ENCODE results near the gene EFCAB13.
"Not testable (repeated sequence)": the region's sequence is repeated elsewhere in the genome, so short reads cannot be mapped to it uniquely, and the experiment has no call there.

Gene EFCAB13

DNA sequence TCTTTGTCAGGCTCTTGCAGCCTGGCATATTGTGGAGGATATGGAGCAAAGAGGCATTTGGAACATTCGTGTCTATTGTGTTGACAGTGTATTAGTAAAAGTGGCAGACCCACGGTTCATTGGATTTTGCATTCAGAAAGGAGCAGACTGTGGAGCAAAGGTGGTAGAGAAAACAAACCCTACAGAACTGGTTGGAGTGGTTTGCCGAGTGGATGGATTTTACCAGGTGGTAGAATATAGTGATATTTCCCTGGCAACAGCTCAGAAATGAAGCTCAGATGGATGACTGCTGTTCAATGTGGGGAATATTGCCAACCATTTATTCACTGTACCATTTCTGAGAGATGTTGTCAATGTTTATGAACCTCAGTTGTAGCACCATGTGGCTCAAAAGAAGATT, 44.5 kb downstream of the EFCAB13 start:
- TF ChIP-seq, protein P1, sequence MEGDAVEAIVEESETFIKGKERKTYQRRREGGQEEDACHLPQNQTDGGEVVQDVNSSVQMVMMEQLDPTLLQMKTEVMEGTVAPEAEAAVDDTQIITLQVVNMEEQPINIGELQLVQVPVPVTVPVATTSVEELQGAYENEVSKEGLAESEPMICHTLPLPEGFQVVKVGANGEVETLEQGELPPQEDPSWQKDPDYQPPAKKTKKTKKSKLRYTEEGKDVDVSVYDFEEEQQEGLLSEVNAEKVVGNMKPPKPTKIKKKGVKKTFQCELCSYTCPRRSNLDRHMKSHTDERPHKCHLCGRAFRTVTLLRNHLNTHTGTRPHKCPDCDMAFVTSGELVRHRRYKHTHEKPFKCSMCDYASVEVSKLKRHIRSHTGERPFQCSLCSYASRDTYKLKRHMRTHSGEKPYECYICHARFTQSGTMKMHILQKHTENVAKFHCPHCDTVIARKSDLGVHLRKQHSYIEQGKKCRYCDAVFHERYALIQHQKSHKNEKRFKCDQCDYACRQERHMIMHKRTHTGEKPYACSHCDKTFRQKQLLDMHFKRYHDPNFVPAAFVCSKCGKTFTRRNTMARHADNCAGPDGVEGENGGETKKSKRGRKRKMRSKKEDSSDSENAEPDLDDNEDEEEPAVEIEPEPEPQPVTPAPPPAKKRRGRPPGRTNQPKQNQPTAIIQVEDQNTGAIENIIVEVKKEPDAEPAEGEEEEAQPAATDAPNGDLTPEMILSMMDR (IDR thresholded peaks at IDR 0.05; ENCODE audit: low read depth, low read length, missing control alignments) = no peak
- H3K4me3 ChIP-seq (ENCODE audit: low read depth, low read length) = no peak overlapping the region
- in situ Hi-C loops (cut with HindIII; ENCODE audit: low pct_ligation_motif_present, low sequenced_read_pairs) = no loop called here
- DNase-seq = no peak
- no peaks in the 10 kb centered on the region for H3K27me3 ChIP-seq (replicated peaks)
- no peaks in the 10 kb centered on the region for H3K36me3 ChIP-seq (replicated peaks)
- no peak overlapping the region for H3K27ac ChIP-seq

DNA sequence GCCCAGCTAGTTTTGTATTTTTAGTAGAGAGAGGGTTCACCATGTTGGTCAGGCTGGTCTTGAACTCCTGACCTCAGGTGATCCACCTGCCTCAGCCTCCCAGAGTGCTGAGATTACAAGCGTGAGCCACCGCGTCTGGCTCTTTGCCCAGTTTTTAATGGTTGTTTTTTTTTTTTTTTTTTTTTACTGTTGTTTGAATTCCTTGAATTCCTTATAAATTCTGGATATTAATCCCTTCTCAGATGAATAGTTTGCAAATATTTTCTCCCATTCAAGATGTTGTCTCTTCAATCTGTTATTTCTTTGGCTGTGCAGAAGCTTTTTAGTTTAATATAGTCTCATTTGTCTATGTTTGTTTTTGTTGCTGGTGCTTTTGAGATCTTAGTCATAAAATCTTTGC, 47.1 kb downstream of the EFCAB13 start:
- H3K4me3 ChIP-seq (ENCODE audit: low read depth, low read length); H3K27me3 ChIP-seq (replicated peaks); in situ Hi-C loops (cut with HindIII; ENCODE audit: low pct_ligation_motif_present, low sequenced_read_pairs); H3K27ac ChIP-seq; DNase-seq; H3K36me3 ChIP-seq (replicated peaks): not testable (repeated sequence)

DNA sequence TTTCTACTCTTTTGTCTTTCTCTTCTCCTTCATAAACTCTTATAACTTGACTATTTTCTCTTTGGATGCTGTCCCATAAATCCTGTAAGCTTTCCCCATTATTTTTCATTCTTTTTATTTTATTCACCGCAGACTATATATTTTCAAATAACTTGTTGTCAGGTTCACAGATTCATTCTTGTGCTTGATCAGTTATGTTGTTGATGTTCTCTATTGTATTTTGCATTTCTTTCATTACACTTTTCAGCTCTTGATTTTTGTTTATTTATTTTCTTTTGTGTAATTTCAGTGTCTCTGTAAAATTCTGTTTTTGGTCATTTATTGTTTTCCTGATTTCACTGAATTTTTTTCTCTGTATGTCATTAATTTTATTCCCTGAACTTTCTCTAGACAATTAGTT, 49.2 kb downstream of the EFCAB13 start:
- no peaks in the 10 kb centered on the region for H3K27me3 ChIP-seq (replicated peaks)
- no peak overlapping the region for H3K4me3 ChIP-seq (ENCODE audit: low read depth, low read length)
- in situ Hi-C loops (cut with HindIII; ENCODE audit: low pct_ligation_motif_present, low sequenced_read_pairs) = no loop called here
- no peak overlapping the region for H3K27ac ChIP-seq
- TF ChIP-seq, protein P1 (IDR thresholded peaks at IDR 0.05; ENCODE audit: low read depth, low read length, missing control alignments) = no peak
- H3K36me3 ChIP-seq (replicated peaks) = no peaks in the 10 kb centered on the region
- DNase-seq = no peak

DNA sequence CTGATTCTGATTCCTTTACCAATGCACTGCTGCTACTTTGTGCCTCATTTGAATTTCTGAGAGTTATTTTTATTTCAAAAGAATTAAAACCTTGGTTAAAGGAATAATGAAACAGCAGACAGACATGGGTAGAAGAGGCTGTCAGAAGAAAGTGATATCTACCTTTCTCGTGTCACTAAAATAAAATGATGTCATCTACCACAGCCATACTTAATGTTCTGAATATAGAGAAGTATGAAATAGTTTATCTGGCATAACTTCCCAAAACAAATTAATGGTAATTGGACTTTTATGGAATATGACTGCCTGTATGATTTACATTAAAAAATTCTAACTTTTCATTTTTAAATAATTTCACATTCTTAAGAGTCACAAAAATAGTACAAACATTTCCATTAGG, 52.5 kb downstream of the EFCAB13 start:
- TF ChIP-seq, protein P1 (IDR thresholded peaks at IDR 0.05; ENCODE audit: low read depth, low read length, missing control alignments) = no peak
- Histone ChIP-seq H3K27ac (no peak overlapping the region), H3K36me3 (replicated peaks) (no peaks in the 10 kb centered on the region), H3K27me3 (replicated peaks) (no peaks in the 10 kb centered on the region), H3K4me3 (ENCODE audit: low read depth, low read length) (no peak overlapping the region)
- DNase-seq = no peak
- in situ Hi-C loops (cut with HindIII; ENCODE audit: low pct_ligation_motif_present, low sequenced_read_pairs) = no loop called here

DNA sequence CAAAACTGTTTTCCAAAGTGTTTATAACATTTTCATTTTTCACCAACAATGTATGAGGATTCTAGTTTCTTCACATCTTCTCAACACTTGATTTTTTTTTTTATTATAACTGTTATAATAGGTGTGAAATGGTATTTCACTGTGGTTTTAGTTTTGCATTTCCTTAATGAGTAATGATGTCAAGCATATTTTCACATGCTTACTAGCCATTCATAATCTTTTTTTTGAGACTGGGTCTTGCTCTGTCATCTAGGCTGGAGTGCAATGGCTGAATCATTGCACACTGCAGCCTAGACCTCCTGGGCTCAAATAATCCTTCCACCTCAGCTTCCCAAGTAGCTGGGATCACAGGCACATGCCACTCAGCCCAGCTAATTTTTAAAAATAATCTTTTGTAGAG, 65.1 kb downstream of the EFCAB13 start:
- TF ChIP-seq, protein P1 (IDR thresholded peaks at IDR 0.05; ENCODE audit: low read depth, low read length, missing control alignments) = no peak
- no peak for DNase-seq
- Histone ChIP-seq H3K27me3 (replicated peaks) (no peaks in the 10 kb centered on the region), H3K4me3 (ENCODE audit: low read depth, low read length) (no peak overlapping the region), H3K27ac (no peak overlapping the region), H3K36me3 (replicated peaks) (no peaks in the 10 kb centered on the region)
- in situ Hi-C loops (cut with HindIII; ENCODE audit: low pct_ligation_motif_present, low sequenced_read_pairs) = no loop called here

DNA sequence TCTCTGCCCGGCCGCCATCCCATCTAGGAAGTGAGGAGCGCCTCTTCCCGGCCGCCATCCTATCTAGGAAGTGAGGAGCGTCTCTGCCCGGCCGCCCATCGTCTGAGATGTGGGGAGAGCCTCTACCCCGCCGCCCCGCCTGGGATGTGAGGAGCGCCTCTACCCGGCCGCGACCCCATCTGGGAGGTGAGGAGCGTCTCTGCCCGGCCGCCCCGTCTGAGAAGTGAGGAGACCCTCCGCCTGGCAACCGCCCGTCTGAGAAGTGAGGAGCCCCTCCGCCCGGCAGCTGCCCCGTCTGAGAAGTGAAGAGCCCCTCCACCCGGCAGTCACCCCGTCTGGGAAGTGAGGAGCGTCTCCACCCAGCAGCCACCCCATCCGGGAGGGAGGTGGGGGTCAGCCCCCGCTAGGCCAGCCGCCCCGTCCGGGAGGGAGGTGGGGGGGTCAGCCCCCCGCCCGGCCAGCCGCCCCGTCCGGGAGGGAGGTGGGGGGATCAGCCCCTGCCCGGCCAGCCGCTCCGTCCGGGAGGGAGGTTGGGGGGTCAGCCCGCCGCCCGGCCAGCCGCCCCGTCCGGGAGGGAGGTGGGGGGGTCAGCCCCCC, 73.9 kb downstream of the EFCAB13 start:
- H3K36me3 ChIP-seq (replicated peaks); H3K4me3 ChIP-seq (ENCODE audit: low read depth, low read length); H3K27me3 ChIP-seq (replicated peaks); in situ Hi-C loops (cut with HindIII; ENCODE audit: low pct_ligation_motif_present, low sequenced_read_pairs); DNase-seq; H3K27ac ChIP-seq: not testable (repeated sequence)

DNA sequence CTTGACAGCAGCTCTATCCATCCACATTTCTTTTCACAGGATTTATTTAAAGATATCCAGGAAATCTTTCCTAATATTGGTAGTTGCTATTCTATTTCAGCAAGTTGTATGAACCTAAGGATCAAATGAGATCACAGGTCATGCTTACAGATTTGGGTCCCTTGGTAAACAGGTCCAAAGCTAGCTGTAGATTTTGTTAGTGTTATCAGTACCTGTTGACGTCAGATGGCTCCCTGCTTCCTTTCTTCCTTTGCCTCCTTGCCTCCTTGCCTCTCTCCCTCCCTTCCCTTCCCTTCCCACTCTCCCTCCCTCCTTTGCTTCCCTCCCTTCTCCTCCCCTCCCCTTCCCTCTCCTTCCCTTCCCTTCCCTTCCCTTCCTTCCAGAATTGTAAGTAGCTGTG, 76.6 kb downstream of the EFCAB13 start:
- H3K4me3 ChIP-seq (ENCODE audit: low read depth, low read length) = no peak overlapping the region
- TF ChIP-seq, protein P1 (IDR thresholded peaks at IDR 0.05; ENCODE audit: low read depth, low read length, missing control alignments) = no peak
- DNase-seq = no peak
- no peaks in the 10 kb centered on the region for H3K36me3 ChIP-seq (replicated peaks)
- H3K27ac ChIP-seq = no peak overlapping the region
- in situ Hi-C loops (cut with HindIII; ENCODE audit: low pct_ligation_motif_present, low sequenced_read_pairs) = no loop called here
- H3K27me3 ChIP-seq (replicated peaks) = no peaks in the 10 kb centered on the region

All from brain microvascular endothelial cell (primary cell).